ENCODE data around the gene CDC27.

GRCh38 chr17:47231866-47232265 is 42.8 kb upstream of the CDC27 start:
- TF ChIP-seq CTCF (IDR thresholded peaks at IDR 0.05; ENCODE audit: extremely low read depth in 1 of 2, insufficient read depth in 1 of 2, low read depth in 1 of 2, low read length in 2 of 2) (no peak), MAX (IDR thresholded peaks at IDR 0.05; ENCODE audit: insufficient read depth, insufficient read length) (no peak), POLR2A (IDR thresholded peaks at IDR 0.05; ENCODE audit: low read depth, low read length) (no peak), POLR2AphosphoS5 (IDR thresholded peaks at IDR 0.05; ENCODE audit: insufficient read depth, low read depth, low read length) (no peak), GATA2 (IDR thresholded peaks at IDR 0.05; ENCODE audit: insufficient read depth, insufficient read length, low read depth, low read length) (no peak), FOS (IDR thresholded peaks at IDR 0.05; ENCODE audit: borderline replicate concordance, insufficient read depth, low read length) (no peak), MYC (IDR thresholded peaks at IDR 0.05; ENCODE audit: low read depth, low read length) (no peak), EZH2 (IDR thresholded peaks at IDR 0.05; ENCODE audit: borderline replicate concordance, low read depth, low read length, severe bottlenecking) (no peak)
